ENCODE data around the gene CACNA1B.
"Not testable (repeated sequence)": the region's sequence is repeated elsewhere in the genome, so short reads cannot be mapped to it uniquely, and the experiment has no call there.

Gene CACNA1B

GRCh38 chr9:137890768-137891587, 13.4 kb downstream of the CACNA1B start:
- DNase-seq: not testable (repeated sequence)

- no peak for DNase-seq
These were observed 14.2 kb downstream of the CACNA1B start for GRCh38 chr9:137891588-137892423.

- DNase-seq: no peak
These were observed 15.0 kb downstream of the CACNA1B start for GRCh38 chr9:137892424-137893191.

- DNase-seq: no peak
These were observed 16.1 kb downstream of the CACNA1B start for GRCh38 chr9:137893670-137894069.

GRCh38 chr9:137899551-137900360, 22.2 kb downstream of the CACNA1B start:
- DNase-seq: no peak

- no peak for DNase-seq
These were observed 23.2 kb downstream of the CACNA1B start for GRCh38 chr9:137900584-137901310.

GRCh38 chr9:137902646-137903045, 25.1 kb downstream of the CACNA1B start:
- no peak for DNase-seq

GRCh38 chr9:137905740-137906139, 28.2 kb downstream of the CACNA1B start:
- no peak for DNase-seq

GRCh38 chr9:137907776-137908175, 30.2 kb downstream of the CACNA1B start:
- no peak for DNase-seq

GRCh38 chr9:137912671-137913070, 35.1 kb downstream of the CACNA1B start:
- no peak for DNase-seq

GRCh38 chr9:137913132-137913531, 35.5 kb downstream of the CACNA1B start:
- no peak for DNase-seq

- no peak for DNase-seq
These were observed 36.5 kb downstream of the CACNA1B start for GRCh38 chr9:137913771-137914767.

GRCh38 chr9:137916540-137916939, 39.0 kb downstream of the CACNA1B start:
- no peak for DNase-seq

GRCh38 chr9:137917116-137917515, 39.5 kb downstream of the CACNA1B start:
- DNase-seq: no peak

- no peak for DNase-seq
These were observed 40.2 kb downstream of the CACNA1B start for GRCh38 chr9:137917795-137918194.

- no peak for DNase-seq
These were observed 40.9 kb downstream of the CACNA1B start for GRCh38 chr9:137918331-137919094.

GRCh38 chr9:137919095-137919465, 41.5 kb downstream of the CACNA1B start:
- DNase-seq: no peak

- no peak for DNase-seq
These were observed 42.1 kb downstream of the CACNA1B start for GRCh38 chr9:137919649-137920141.

GRCh38 chr9:137920753-137921152, 43.2 kb downstream of the CACNA1B start:
- DNase-seq: no peak

Data from NCI-H2107 (cell line).